CD4-positive, alpha-beta T cell treated with Interleukin-17A for 4 hours (primary cell): ENCODE measurements around the gene LSAMP.
A peak's percentile ranks its signal among the peaks of the same experiment; 100 is the strongest.
"Not testable (repeated sequence)": the region's sequence is repeated elsewhere in the genome, so short reads cannot be mapped to it uniquely, and the experiment has no call there.

ENCODE experiments used
- DNase-seq: peaks from one replicate; pipeline ENCODE4 v3.0.0-alpha.2; 2020; ENCODE audit warnings: mixed read lengths

The LSAMP gene

DNA sequence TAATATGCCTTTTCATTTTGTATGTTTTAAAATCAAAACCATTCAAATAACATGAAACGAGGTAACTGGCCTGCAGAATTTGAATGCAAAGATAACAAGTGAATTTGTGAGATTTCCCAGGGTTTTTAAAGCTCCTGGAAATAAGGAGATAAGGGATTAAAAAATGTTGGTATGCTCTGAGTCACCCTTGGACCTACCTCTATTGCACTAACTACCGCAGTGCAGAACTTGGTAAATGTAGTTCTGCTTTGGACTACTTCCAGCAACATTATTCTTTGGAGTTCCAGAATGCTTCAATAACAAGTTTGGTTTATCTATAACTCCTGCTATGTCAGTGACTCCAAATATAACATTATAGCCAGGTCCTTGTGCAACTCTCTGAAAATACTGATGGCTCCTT lies 620.2 kb downstream of the LSAMP start:
- no peak for DNase-seq

DNA sequence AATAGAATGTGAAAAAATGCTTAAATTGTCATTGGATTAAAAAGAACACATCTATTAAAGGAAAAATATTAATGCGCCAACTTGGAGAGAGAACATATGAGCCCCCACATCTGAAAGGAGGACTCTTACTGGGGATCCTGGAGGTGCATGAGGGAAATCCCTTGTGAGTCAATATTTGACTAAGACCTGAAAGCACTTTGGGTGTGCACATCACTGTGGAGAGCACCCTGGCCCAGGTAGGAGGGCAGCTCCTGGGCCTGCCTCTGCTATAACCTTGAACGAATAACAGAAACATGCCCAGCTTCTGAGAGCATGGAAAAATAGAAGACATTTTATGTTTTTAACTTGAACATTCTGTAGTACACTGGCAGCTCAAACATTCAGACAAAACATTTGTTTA lies 622.2 kb downstream of the LSAMP start:
- DNase-seq, result no peak

DNA sequence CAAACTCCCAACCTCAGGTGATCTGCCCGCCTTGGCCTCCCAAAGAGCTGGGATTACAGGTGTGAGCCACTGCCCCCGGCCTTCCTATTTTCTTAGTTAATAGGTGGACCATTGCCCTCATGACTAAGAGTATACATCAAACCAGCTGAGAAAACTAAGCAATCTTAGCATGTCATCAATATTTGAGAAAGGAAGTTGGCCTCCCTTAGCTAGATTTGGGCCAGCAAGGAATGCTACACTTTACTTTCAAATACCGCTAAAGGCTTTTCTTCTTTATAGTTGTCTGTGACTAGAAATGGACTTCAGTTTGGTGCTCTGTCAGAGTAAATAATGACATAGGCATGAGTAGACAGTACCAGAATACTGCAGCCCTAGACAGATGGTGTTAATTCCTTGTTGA lies 622.7 kb downstream of the LSAMP start:
- no peak for DNase-seq

DNA sequence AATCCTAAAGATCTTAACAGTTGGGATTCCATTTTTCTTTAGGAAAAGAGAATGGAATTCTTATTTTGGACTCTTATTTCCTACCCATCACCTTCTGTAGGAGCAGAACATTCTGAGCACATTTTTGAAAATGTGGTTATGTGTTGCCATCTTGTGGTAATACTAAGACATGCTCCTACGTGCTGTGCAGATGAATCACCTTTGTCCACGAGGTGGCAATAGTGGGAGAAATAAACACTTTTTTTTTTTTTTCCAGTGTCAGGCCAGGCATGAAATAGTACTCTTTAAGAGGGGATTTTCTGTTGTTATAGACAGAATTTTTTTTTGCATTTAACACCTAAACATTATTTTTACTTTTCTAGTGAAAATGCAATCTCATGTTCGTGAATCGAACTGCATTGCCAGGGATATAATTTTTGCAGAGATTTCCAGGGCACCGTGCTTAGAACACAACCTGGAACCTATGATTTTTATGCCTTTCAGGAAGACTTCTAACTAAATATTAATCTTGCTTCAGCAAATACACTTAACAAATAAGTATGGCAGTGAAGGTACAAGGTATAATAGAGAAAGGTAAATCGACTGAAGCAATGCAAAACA lies 625.4 kb downstream of the LSAMP start:
- DNase-seq, result peak; percentile 66

DNA sequence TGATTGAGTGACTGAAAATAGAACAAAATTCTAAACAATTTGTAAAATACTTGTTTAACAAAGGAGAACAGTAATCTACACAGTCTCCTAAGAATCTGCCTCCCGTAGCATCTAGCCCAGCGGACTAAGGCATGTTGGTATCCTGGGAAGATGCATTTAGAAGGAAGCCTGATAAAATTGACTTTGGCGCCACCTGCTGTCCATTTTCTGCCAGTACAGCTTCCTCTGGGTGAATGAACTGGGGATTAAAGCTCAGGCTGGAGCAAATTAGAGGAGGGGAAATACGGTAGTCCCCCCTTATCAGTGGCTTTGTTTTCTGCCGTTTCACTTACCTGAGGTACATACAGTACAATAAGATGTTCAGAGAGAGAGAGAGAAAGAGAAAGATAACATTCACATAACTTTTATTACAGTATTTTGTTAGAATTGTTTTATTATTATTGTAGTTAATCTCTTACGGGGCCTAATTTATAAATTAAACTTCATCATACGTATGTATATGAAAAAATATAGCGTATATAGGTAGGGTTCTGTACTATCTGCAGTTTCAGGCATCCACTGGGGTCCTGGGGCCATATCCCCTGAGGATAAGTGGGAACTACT lies 630.4 kb downstream of the LSAMP start:
- peak; percentile 78 for DNase-seq

DNA sequence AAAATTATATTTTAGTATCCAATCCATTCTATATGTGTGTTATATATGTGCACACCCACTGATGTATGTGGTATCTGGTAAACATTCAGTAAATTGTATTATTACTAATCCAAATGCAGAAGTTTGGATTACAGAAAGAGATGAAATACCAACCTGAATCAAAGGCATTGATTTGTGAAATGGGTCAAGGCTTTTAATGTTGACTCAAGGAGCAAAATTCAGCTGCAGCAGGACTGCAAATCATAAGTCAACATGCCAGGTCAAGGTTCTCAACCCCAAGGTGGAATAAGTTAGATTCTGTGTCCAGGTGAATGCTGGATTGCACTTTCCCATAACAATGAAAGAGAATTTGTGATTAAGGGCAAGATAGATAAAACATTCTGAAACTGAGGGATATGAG lies 631.3 kb downstream of the LSAMP start:
- DNase-seq, result no peak

DNA sequence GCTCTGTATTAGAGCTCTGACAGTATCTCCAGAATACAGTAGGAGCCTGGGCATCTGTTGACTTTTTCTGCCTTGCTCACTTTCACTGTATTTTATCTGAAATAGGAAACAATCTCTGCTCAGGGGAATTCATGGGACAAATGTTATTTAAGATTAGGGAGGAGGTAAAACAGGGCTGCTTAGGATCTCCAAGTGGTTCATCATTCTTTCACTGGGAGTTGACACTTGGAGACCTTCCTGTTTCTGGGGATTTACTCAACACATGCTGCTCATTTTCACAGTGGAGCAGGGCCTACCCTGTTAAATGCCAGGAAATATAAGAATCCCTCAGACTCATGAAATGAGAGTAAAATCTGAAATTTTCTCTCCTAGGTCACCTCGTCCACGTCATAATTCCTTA lies 636.5 kb downstream of the LSAMP start:
- DNase-seq, result no peak

DNA sequence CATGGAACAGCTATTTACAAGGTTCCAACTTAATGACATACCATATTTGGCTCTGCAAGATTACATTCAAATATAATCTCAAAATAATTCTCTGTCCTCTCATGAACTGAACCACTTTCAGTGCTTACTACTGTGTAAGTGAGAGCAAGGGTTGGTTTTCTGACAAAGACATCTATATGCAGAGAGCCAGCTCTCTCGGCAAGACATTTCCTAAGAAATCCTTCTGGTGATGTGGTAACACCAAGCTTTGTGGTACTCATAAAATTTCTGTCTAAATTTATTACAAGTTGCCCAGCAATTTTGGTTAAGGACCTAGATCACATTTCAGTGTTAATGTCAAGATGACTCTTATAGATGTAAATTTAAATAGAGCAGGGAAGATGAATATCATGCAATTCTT lies 637.0 kb downstream of the LSAMP start:
- no peak for DNase-seq

DNA sequence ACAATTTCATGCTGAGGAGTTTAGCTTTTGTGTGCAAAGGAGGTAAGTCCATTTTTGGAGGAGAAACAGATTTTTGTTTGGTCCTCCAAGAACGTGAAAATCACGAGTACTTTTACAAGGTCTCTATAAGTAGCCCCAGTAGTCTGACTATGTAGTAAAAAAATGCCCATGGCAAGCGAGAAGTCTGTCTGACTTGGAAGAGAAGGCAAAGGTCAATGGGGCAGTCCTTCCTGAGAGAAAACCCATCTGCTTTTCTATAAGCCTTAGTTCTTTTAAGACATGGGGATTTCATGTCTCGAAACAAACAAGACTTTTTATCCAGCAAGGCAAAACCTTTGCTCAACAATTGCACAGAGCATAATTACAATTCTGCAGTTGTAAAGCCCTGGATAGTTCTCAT lies 638.8 kb downstream of the LSAMP start:
- no peak for DNase-seq

DNA sequence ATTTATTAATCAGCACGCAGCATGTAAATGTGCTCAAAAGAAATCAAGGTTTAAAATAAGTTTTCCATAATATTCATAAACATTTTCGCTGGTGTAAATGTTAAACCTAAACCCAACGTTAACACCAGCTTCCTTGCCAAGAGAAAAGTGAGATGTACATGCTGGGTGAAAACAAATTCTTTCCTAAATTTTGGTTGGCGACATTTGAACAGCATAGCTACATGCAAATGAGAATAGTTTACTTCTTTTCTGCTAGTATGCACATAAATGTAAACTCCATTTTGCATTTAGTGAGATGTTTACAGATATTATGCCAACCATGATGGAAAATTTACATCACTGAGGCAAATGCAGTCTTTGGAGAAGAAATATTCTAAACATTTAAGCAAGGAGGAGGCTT lies 639.8 kb downstream of the LSAMP start:
- DNase-seq, result no peak

DNA sequence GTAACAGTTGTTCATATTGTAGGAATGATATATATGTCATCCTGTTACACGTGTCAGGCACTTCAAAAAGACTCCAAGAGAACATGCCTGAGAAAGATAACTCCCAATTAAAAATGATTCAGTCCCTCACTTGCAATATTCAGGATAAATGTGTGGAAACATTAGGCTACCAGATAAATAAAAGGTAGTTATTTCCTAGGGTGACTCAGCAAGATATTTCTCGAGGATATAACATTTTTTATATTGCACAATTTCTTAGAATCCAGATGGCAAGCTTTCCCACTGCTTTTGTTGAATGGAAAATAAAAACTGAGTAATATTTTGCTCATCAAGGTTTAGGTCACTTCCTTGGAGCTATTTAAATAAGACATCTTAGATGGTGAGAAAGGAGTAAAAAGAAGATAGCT lies 640.6 kb downstream of the LSAMP start:
- DNase-seq, result no peak

DNA sequence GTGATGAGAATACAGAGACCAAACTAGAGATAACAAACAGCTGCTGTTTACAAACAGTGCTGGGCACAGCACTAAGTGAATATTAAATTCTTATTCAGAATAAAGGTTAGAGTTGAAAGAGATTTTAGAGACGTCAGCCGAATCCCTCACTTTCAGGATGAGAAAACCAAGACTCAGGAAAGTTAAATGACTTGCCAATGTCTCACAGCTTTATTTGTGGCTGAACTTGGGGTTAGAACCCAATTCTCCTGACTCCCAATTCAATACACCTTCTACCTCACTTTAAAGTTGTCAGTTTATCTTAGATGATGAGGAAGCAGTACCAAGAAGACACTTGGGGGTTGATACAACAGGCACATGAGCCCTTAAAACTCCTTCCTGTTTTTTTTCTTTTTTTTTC lies 641.1 kb downstream of the LSAMP start:
- DNase-seq, result no peak

DNA sequence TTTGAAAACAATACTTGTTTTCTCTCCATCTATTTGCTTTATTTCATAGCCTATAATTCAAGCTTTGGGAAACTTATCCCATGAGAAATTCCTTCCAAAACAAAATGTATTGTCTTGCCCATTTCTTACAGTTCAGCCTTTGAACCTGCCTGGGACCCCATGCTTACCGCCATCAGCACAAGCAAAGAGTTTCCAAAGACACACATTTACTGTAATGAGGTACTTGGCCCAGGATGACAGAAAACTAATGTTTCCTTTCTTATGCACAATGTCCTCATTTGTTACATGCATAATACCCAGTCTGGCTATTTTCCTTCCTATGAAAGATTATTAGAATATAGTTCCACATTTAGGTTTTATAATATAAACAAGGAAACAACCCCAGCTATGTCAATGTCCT lies 641.6 kb downstream of the LSAMP start:
- DNase-seq, result no peak

DNA sequence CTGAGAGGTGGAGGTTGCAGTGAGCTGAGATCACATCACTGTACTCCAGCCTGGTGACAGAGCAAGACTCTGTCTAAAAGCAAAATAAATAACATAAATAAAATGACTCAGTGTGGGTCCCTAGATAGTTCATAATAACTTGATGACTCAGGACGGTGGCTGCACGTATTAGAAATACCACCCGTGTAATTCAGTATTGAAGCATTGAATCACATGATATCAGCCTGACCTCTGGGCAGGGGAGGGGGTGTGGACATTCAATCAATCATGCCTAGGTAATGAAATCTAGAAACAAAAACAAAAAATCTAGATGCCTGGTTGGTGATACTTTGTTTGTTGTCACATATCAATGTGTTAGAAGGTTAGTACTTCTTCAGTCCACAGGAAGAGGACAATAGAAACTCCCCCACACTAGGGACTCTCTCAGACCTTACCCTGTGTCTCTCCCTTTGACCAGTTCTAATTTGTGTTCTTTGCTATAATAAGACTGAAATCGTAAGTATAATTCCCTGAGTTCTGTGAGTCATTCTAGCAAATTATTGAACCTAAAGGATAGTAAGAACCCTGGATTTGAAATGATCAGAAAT lies 644.7 kb downstream of the LSAMP start:
- no peak for DNase-seq

DNA sequence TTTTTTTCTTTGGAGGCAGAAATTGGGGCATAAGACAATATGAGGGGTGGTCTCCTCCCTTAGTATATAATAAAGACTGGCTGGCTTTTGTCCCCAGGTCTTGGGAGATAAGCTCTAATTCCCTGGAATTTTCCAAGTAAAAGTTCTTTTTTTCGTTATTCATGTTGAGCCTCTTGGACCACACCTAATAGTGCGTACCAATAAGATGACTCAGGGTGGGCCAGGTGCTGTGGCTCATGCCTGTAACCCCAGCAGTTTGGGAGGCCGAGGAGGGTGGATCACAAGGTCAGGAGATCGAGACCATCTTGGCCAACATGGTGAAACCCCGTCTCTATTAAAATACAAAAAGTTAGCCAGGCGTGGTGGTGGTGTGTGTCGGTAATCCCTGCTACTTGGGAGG lies 645.2 kb downstream of the LSAMP start:
- DNase-seq, result not testable (repeated sequence)

DNA sequence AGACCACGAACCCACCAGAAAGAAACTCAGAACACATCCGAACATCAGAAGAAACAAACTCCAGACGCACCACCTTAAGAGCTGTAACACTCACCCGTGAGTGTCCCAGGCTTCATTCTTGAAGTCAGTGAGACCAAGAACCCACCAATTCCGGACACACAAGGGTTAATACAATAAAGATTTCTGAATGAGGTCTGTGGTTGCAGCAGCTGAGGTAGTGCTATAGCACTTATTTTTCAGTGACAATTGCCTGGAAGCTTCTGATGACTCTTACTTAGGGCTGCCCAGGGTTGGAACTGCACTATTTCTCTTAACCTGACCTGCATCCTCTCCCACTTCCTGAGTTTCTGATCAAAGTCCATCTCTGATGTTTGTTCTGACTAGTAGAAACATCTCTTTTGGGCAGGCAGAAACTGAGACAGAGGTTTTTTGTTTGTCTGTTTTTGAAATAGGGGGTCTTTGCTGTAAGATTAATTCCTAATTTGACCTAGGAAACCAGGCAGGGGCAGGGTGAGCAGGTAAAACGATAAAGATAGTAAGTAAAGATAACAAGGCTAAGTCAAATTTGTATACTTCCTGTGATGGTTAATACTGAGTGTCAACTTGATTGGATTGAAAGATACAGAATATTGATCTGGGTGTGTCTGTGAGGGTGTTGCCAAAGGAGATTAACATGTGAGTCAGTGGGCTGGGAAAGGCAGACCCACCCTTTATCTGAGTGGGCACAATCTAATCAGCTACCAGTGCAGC lies 652.9 kb downstream of the LSAMP start:
- DNase-seq, result peak; percentile 36

DNA sequence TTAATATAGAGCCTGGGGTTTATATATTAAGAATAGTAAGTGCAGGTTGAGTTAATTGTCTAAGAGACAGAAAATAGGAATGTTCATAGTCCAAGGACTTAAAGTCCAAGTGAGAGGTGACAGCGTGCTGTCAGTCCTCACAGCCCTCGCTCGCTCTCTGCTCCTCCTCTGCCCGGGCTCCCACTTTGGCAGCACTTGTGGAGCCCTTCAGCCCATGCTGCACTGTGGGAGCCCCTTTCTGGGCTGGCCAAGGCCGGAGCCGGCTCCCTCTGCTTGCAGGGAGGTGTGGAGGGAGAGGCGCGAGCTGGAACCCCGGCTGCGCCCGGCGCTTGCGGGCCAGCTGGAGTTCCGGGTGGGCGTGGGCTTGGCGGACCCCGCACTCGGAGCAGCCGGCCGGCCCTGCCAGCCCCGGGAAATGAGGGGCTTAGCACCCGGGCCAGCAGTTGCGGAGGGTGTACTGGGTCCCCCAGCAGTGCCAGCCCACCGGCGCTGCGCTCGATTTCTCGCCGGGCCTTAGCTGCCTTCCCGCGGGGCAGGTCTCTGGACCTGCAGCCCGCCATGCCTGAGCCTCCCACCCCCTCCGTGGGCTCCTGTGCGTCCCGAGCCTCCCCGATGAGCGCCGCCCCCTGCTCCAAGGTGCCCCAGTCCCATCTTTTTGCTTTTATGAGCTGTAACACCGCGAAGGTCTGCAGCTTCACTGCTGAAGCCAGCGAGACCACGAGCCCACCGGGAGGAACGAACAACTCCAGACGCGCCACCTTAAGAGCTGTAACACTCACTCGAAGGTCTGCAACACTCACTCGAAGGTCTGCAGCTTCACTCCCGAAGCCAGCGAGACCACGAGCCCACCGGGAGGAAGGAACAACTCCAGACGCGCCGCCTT lies 653.8 kb downstream of the LSAMP start:
- not testable (repeated sequence) for DNase-seq

DNA sequence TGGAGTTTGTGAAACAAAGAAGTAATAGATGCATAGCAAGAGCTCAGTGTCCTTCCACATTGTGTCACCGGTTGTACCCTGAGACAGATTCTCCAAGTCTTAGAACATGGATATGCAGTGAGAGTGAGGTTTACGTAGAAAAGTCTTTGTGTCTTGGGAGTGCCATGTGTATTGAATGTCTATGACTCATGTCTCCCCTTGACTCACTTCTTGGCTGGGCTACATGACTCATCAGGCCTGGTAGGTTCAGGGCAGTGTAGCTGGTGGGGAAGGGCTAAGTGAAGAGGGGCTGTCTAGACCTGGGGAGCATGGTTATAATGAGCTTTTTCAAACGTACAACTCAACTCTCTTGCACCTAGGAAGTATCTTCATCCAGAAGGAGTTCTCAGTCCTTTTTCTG lies 654.5 kb downstream of the LSAMP start:
- peak; percentile 60 for DNase-seq

DNA sequence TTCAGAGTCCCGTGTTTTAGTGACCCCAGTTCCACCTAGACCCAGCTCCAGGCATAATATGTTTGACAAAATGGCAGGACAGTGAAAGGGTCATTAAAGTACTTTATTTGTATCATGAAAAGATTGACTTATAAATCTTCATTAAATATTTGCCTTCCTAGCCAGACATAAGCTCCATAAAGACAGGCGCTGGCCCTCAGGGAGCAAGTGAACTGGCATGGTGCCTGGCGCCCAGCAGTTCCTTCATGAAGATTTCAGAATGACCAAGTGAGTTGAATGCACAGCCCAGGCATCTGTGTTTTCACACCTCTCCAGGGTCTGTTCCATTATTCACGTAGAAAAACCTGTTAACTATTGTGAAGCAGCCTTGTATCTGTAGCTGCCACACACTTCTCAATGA lies 655.8 kb downstream of the LSAMP start:
- DNase-seq, result no peak

DNA sequence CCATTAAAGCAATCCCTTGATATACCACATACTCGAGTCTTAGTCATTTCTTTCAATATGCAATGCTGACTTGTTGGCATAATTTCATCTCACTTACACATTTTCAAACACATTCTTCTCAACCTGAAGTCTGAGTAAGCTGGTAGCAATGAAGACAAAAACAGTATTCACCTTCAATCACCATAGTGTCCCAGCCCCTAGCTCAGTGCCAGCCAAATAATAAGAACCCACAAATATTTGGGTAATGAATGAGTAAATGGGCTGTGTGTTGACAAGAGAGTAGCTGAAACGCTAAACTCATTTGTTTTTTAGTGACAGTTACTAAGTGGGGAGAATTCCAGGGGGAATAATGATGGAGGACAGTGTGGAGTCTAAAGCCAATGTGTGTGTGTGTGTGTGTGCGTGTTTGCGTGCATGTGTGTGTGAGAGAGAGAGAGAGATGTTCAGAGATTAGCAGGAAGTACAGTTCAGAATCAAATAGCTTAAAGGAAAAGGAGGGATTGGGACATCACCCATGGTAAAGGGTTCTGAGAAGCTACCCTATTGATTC lies 656.3 kb downstream of the LSAMP start:
- DNase-seq, result no peak

DNA sequence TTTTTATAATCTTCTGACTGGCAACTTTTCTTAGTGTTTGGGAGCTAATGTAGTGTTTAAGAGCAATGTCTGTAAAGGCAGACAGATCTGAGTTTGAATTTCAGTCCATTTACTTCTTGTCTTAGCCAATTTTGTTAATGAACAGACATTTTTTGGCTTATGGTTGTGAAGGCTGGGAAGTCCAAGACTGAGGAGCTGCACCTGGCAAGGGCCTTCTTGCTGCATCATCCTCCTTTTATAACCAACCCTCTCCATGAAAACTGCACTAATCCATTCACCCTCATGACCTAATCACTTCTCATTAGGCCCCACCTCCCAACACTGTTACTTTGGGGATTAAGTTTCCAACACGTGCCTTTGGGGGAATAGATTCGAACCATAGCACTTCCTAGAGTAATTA lies 657.5 kb downstream of the LSAMP start:
- no peak for DNase-seq

DNA sequence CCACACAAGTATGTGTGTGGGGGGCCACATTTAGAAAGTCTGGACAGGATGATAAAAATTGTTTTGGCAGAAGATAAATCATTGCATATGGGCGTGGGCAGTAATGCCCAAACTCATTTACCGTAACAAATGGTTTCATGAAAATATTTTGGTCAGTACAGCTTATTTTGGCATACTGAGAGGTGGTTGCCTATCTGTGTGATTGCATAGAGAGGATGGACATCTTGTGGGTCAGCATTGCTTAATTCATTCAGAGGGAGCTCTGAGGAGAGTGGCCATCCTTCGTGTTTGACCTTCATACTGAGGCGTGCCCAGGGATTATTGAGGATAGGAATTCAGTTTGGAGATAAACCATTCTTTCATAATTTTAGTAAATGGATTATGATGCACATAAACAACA lies 659.5 kb downstream of the LSAMP start:
- no peak for DNase-seq
